ENCODE results near the gene CDK18. TPM values are rescaled to one million over a fixed set of nuclear protein-coding genes. Genes with fewer than 3 reads are reported as not detected.

CDK18 gene
- total and polyA plus RNA-seq, 10 of the 15 experiments (the other 5 are each of a cell fraction or from before 2014, with no cell fraction given), result 0.13 to 4.4 (median 0.52) TPM; not detected in 2

- H3K27ac ChIP-seq (ENCODE audit: control insufficient read depth, insufficient read depth), result no peak overlapping the region
- H4K20me1 ChIP-seq (ENCODE audit: control insufficient read depth, insufficient read depth), result no peaks in the 10 kb centered on the region
- ChIA-PET POLR2A (no interaction called here), CTCF (interaction anchor here (1.0 to 31.6 kb wide), 5 partner anchors 12 to 238 kb away, joined by 3 to 891 read pairs (median 5); no protein-coding TSS in a partner anchor), RAD21 (ENCODE audit: unreplicated experiment) (interaction anchor here (1.4 kb wide), 1 partner anchor 13 kb away, joined by 5 read pairs; no protein-coding TSS in a partner anchor), SMC1A (ENCODE audit: uncharacterized antibody, unreplicated experiment) (interaction anchor here (6.2 kb wide), 1 partner anchor 13 kb away, joined by 32 read pairs; no protein-coding TSS in a partner anchor)
- no peaks in the 10 kb centered on the region for H3K36me3 ChIP-seq (ENCODE audit: control insufficient read depth in 2 of 2, insufficient read depth in 2 of 2, low read length in 1 of 2)
- intact Hi-C loops (cut with micrococcal nuclease; ENCODE audit: unreplicated experiment) (no loop called here), in situ Hi-C loops (cut with MboI) (no loop called here)
- no peaks in the 10 kb centered on the region for H3K79me2 ChIP-seq (ENCODE audit: control insufficient read depth, insufficient read depth, low read length)
- FAIRE-seq, result no peak
- H3K4me1 ChIP-seq (ENCODE audit: control insufficient read depth, insufficient read depth, low read length), result no peaks in the 10 kb centered on the region
- no peak for DNase-seq (ENCODE audit: low read depth, low spot score)
- no peak overlapping the region for H3K4me3 ChIP-seq
- TF ChIP-seq PAX5 (IDR thresholded peaks at IDR 0.05; ENCODE audit: borderline replicate concordance, low read depth, low read length) (no peak), MTA3 (IDR thresholded peaks at IDR 0.05; ENCODE audit: borderline replicate concordance, low read length) (no peak), NBN (IDR thresholded peaks at IDR 0.05) (no peak), PML (IDR thresholded peaks at IDR 0.05; ENCODE audit: low read length) (no peak), JUND (IDR thresholded peaks at IDR 0.05; ENCODE audit: low read depth, low read length) (no peak), HDGF (IDR thresholded peaks at IDR 0.05) (no peak), SRF (IDR thresholded peaks at IDR 0.05; ENCODE audit: low read depth in 2 of 2, low read length in 2 of 2) (no peak), MEF2A (IDR thresholded peaks at IDR 0.05; ENCODE audit: insufficient read depth, low read depth, low read length) (no peak), MYC (IDR thresholded peaks at IDR 0.05; ENCODE audit: insufficient read depth, insufficient read length, insufficient replicate concordance, low read length, severe bottlenecking) (no peak), ZBTB11 (CRISPR knock-in tag; IDR thresholded peaks at IDR 0.05) (no peak), RCOR1 (conservative IDR thresholded peaks at IDR 0.05; ENCODE audit: low read depth, low read length) (no peak), SMAD1 (IDR thresholded peaks at IDR 0.05; ENCODE audit: low read depth, partially characterized antibody) (no peak), EP300 (IDR thresholded peaks at IDR 0.05; ENCODE audit: borderline replicate concordance in 1 of 2, control insufficient read depth in 1 of 2, low read depth in 2 of 2, low read length in 2 of 2) (no peak), RELA (IDR thresholded peaks at IDR 0.05; ENCODE audit: borderline replicate concordance, partially characterized antibody) (no peak), BHLHE40 (IDR thresholded peaks at IDR 0.05; ENCODE audit: borderline replicate concordance in 1 of 2, low read depth in 2 of 2, low read length in 1 of 2) (no peak), PAX8 (IDR thresholded peaks at IDR 0.05) (no peak), SMAD5 (IDR thresholded peaks at IDR 0.05; ENCODE audit: low read depth) (no peak), ZNF622 (IDR thresholded peaks at IDR 0.05) (no peak)
- H3K27me3 ChIP-seq (replicated peaks in 1 of 2; ENCODE audit: control insufficient read depth in 2 of 2, insufficient read depth in 2 of 2, low read length in 1 of 2), result no peaks in the 10 kb centered on the region; a peak in 2 of 4 replicates
- WGBS (ENCODE audit: insufficient coverage, insufficient replicate concordance, low lambda C conversion rate, missing lambda C conversion rate), result 60% methylated on average over 3 of the region's 3 CpGs
- H3K9ac ChIP-seq (ENCODE audit: control insufficient read depth, insufficient read depth, low read length), result no peak overlapping the region
- no TSS peak for BruUV-seq (replicated peaks)
- H3K9me3 ChIP-seq (replicated peaks; ENCODE audit: control insufficient read depth, insufficient read depth, low read length), result no peaks in the 10 kb centered on the region
- no peak overlapping the region for H2AFZ ChIP-seq (ENCODE audit: control insufficient read depth, low read depth, low read length)
- ATAC-seq, result no peak
- no peak overlapping the region for H3K4me2 ChIP-seq (ENCODE audit: control insufficient read depth, insufficient read depth)
Measured at GRCh38 chr1:205510951-205511330, 6.5 kb downstream of the CDK18 start.

All from GM12878 (cell line).